Adrenal gland (tissue), 5 donors: ENCODE data around the gene CNTN5.

Source experiments
- CTCF ChIP-seq, 6 experiments: fragments of 450-650 bp in 4 of 6; fragments of 200-600 bp in 2 of 6; sonication (generic) in 1 of 6; IDR thresholded peaks; 1 replicate in 5 of 6; 2 replicates in 1 of 6; pipeline versions ENCODE4 v1.5.1 to v1.8.0; 2016 to 2021; ENCODE audit warnings: antibody characterized with exemption in 6 of 6, mild to moderate bottlenecking in 2 of 6, moderate library complexity in 1 of 6
- POLR2A ChIP-seq, 2 donors: fragments of 450-650 bp; IDR thresholded peaks; one replicate each; pipeline ENCODE4 v1.6.1; 2017; ENCODE audit warnings: antibody characterized with exemption in 2 of 2, mild to moderate bottlenecking in 2 of 2, moderate library complexity in 1 of 2
- donor health status: DM: no; HTN: no; CAD: no.

DNA sequence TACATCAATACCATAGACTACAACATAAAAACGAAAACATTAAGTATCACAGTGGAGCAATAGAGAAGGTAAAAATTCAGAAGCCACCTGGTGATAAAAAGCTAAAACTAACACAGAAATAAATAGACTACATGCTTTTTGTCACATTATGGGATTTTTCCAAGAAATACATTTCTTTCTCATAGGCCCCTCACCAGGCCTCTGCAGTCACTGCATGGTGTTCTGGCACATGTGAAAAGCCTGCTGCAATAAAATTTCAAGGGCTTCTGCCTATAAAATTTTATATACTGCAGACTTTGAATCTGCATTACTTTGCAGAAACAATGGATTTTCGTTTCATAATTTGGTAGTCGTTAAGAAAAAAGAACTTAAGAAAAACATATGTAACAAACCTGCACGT lies 655.5 kb downstream of the CNTN5 start:
- TF ChIP-seq CTCF (IDR thresholded peaks at IDR 0.05) (no peak), POLR2A (IDR thresholded peaks at IDR 0.05) (no peak)
